ENCODE data around the gene CCT3. TPM values are rescaled to one million over a fixed set of nuclear protein-coding genes. Genes with fewer than 3 reads are reported as not detected.

Gene CCT3
- total RNA-seq, 1 experiment from 2014 or later, result 451 TPM

- CTCF ChIA-PET, result interaction anchor here (0.5 kb wide), 1 partner anchor 212 kb away, joined by 3 read pairs; no protein-coding TSS in a partner anchor
- POLR2A ChIA-PET, result no interaction called here
- H3K4me1 ChIP-seq (ENCODE audit: control insufficient read depth, insufficient read depth, low read length), result peaks cover 14% of the 10 kb centered on the region
These were observed 52.7 kb downstream of the CCT3 start for GRCh38 chr1:156285437-156285836.

DNA sequence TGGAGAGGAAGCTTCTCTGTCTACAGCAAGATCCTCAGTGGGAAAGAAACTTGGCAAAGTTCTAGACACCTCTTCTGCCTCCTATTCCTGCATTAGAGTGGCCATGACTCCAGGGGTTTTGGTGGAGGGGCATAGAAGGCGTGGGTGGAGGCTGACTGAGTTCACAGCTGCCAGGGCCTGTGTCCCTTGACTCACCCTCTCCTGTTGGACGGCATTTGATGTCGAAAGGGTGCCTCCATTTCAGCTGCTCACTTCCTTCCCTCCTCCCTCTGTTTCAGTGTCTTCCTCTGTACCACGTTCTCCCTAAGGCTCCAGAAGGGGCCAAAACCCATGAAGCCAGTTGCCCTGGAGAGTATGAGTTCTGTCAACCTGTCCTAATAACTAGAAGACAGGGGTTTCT, 53.3 kb downstream of the CCT3 start:
- peaks cover 7% of the 10 kb centered on the region; the same call in 1 of the 2 replicates for H3K36me3 ChIP-seq (ENCODE audit: control insufficient read depth, insufficient read depth, low read length)
- peaks cover 14% of the 10 kb centered on the region for H3K4me1 ChIP-seq (ENCODE audit: control insufficient read depth, insufficient read depth, low read length)
- intact Hi-C loops (cut with micrococcal nuclease; ENCODE audit: unreplicated experiment), result no loop called here
- H3K4me3 ChIP-seq (ENCODE audit: low read depth in 2 of 2, low read length in 2 of 2), result no peak overlapping the region
- DNase-seq (ENCODE audit: low read depth, low spot score), result no peak
- H3K27me3 ChIP-seq (ENCODE audit: control insufficient read depth, insufficient read depth, low read length), result no peaks in the 10 kb centered on the region
- H3K27ac ChIP-seq (ENCODE audit: low read length), result no peak overlapping the region
- in situ Hi-C loops (cut with HindIII; ENCODE audit: low pct_unique_long_range_greater_than_20kb, low sequenced_read_pairs), result no loop called here
- no peak for ATAC-seq
- ChIA-PET POLR2A (no interaction called here), CTCF (no interaction called here)
- no TSS peak for BruUV-seq (replicated peaks)
- TF ChIP-seq TCF7L2 (IDR thresholded peaks at IDR 0.05; ENCODE audit: low read depth, low read length), result no peak
- no peak for TF ChIP-seq POLR2AphosphoS5 (IDR thresholded peaks at IDR 0.05; ENCODE audit: low read depth, low read length)
- TF ChIP-seq, protein P1, sequence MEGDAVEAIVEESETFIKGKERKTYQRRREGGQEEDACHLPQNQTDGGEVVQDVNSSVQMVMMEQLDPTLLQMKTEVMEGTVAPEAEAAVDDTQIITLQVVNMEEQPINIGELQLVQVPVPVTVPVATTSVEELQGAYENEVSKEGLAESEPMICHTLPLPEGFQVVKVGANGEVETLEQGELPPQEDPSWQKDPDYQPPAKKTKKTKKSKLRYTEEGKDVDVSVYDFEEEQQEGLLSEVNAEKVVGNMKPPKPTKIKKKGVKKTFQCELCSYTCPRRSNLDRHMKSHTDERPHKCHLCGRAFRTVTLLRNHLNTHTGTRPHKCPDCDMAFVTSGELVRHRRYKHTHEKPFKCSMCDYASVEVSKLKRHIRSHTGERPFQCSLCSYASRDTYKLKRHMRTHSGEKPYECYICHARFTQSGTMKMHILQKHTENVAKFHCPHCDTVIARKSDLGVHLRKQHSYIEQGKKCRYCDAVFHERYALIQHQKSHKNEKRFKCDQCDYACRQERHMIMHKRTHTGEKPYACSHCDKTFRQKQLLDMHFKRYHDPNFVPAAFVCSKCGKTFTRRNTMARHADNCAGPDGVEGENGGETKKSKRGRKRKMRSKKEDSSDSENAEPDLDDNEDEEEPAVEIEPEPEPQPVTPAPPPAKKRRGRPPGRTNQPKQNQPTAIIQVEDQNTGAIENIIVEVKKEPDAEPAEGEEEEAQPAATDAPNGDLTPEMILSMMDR (IDR thresholded peaks at IDR 0.05), result no peak
- no peak for TF ChIP-seq SIN3A (IDR thresholded peaks at IDR 0.05; ENCODE audit: borderline replicate concordance, insufficient read depth, low read depth, low read length)
- TF ChIP-seq, protein P2, sequence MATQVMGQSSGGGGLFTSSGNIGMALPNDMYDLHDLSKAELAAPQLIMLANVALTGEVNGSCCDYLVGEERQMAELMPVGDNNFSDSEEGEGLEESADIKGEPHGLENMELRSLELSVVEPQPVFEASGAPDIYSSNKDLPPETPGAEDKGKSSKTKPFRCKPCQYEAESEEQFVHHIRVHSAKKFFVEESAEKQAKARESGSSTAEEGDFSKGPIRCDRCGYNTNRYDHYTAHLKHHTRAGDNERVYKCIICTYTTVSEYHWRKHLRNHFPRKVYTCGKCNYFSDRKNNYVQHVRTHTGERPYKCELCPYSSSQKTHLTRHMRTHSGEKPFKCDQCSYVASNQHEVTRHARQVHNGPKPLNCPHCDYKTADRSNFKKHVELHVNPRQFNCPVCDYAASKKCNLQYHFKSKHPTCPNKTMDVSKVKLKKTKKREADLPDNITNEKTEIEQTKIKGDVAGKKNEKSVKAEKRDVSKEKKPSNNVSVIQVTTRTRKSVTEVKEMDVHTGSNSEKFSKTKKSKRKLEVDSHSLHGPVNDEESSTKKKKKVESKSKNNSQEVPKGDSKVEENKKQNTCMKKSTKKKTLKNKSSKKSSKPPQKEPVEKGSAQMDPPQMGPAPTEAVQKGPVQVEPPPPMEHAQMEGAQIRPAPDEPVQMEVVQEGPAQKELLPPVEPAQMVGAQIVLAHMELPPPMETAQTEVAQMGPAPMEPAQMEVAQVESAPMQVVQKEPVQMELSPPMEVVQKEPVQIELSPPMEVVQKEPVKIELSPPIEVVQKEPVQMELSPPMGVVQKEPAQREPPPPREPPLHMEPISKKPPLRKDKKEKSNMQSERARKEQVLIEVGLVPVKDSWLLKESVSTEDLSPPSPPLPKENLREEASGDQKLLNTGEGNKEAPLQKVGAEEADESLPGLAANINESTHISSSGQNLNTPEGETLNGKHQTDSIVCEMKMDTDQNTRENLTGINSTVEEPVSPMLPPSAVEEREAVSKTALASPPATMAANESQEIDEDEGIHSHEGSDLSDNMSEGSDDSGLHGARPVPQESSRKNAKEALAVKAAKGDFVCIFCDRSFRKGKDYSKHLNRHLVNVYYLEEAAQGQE (IDR thresholded peaks at IDR 0.05; ENCODE audit: insufficient read depth in 1 of 2, low read depth in 2 of 2, low read length in 1 of 2), result no peak
- no peaks in the 10 kb centered on the region for H3K9me3 ChIP-seq (ENCODE audit: control insufficient read depth, insufficient read depth, low read depth, low read length)

More at GRCh38 chr1:156285437-156285836, 52.7 kb downstream of the CCT3 start:
- H3K9me3 ChIP-seq (ENCODE audit: control insufficient read depth, insufficient read depth, low read depth, low read length), result no peaks in the 10 kb centered on the region
- no peak overlapping the region for H3K27ac ChIP-seq (ENCODE audit: low read length)
- H3K4me3 ChIP-seq (ENCODE audit: low read depth in 2 of 2, low read length in 2 of 2), result no peak overlapping the region
- ATAC-seq (no peak), DNase-seq (ENCODE audit: low read depth, low spot score) (no peak)
- BruUV-seq (replicated peaks), result no TSS peak
- peaks cover 5% of the 10 kb centered on the region; the same call in 1 of the 2 replicates for H3K36me3 ChIP-seq (ENCODE audit: control insufficient read depth, insufficient read depth, low read length)
- TF ChIP-seq SIN3A (IDR thresholded peaks at IDR 0.05; ENCODE audit: borderline replicate concordance, insufficient read depth, low read depth, low read length), result no peak
- no peak for TF ChIP-seq TCF7L2 (IDR thresholded peaks at IDR 0.05; ENCODE audit: low read depth, low read length)
- TF ChIP-seq POLR2AphosphoS5 (IDR thresholded peaks at IDR 0.05; ENCODE audit: low read depth, low read length), result no peak
- TF ChIP-seq, protein P1 (IDR thresholded peaks at IDR 0.05), result no peak
- TF ChIP-seq, protein P2 (IDR thresholded peaks at IDR 0.05; ENCODE audit: insufficient read depth in 1 of 2, low read depth in 2 of 2, low read length in 1 of 2), result no peak
- no peaks in the 10 kb centered on the region for H3K27me3 ChIP-seq (ENCODE audit: control insufficient read depth, insufficient read depth, low read length)
- in situ Hi-C loops (cut with HindIII; ENCODE audit: low pct_unique_long_range_greater_than_20kb, low sequenced_read_pairs) (no loop called here), intact Hi-C loops (cut with micrococcal nuclease; ENCODE audit: unreplicated experiment) (no loop called here)

Data from Panc1 (cell line).